Aorta (tissue), 5 donors: ENCODE data around the gene ATP9B. TPM values are rescaled to one million over a fixed set of nuclear protein-coding genes. Genes with fewer than 3 reads are reported as not detected.

ENCODE experiments used
- ATAC-seq: fragments of 200-7000 bp; cut with Tn5 transposase; one replicate; pipeline ENCODE4 v1.9.1; 2022; ENCODE audit warnings: moderate library complexity; ENCODE audit not compliant: low FRiP score
- DNase-seq, 2 donors: peaks; one replicate each; pipeline ENCODE4 v3.0.0-alpha.2; 2020
- H3K27ac ChIP-seq, 2 donors: one replicate each; pipeline ENCODE4 v1.5.1; 2013; ENCODE audit warnings: low read length in 2 of 2, mild to moderate bottlenecking in 2 of 2, moderate library complexity in 2 of 2, control low read depth in 1 of 2, inconsistent platforms in 1 of 2, low read depth in 1 of 2
- H3K27me3 ChIP-seq, 2 donors: one replicate each; pipeline ENCODE4 v1.6.1; 2013; ENCODE audit warnings: control low read depth in 1 of 2, low read length in 1 of 2, mild to moderate bottlenecking in 1 of 2, moderate library complexity in 1 of 2; ENCODE audit not compliant: insufficient read depth in 2 of 2, control insufficient read depth in 1 of 2
- H3K36me3 ChIP-seq, 2 donors: one replicate each; pipeline ENCODE4 v1.6.1; 2013; ENCODE audit warnings: control low read depth in 1 of 2, low read length in 1 of 2, mild to moderate bottlenecking in 1 of 2; ENCODE audit not compliant: insufficient read depth in 2 of 2, control insufficient read depth in 1 of 2
- H3K4me1 ChIP-seq, 2 donors: one replicate each; pipeline ENCODE4 v1.6.1; 2013; ENCODE audit warnings: low read length in 2 of 2, control low read depth in 1 of 2, mild to moderate bottlenecking in 1 of 2, moderate library complexity in 1 of 2; ENCODE audit not compliant: insufficient read depth in 2 of 2, control insufficient read depth in 1 of 2
- H3K4me3 ChIP-seq, 2 donors: one replicate each; pipeline ENCODE4 v1.5.1; 2013; ENCODE audit warnings: low read length in 2 of 2, control low read depth in 1 of 2, mild to moderate bottlenecking in 1 of 2
- H3K9me3 ChIP-seq: one replicate; pipeline ENCODE4 v1.6.1; 2013; ENCODE audit warnings: mild to moderate bottlenecking, low read length; ENCODE audit not compliant: control insufficient read depth
- WGBS, 2 donors: extraction: QIAGEN DNeasy Blood & Tissue Kit; methylation state at CpG; one replicate each; pipeline ENCODE4 v1.1.7; 2013; 5-methylcytosine and 5-hydroxymethylcytosine counted together
- intact Hi-C, 2 donors: fragments of 100-400 bp; cut with DNase I; formaldehyde crosslinking; loops; one replicate each; pipeline versions ENCODE4 v1.14.2 to v1.15.0; 2022
- polyA plus RNA-seq, 2 donors: library from polyadenylated mRNA; stranded (reverse); fragments of 200-250 nt; gene quantifications; one replicate each; pipeline ENCODE4 v1.2.3, GENCODE V29; 2013
- total RNA-seq, 2 donors: library from RNA; stranded (reverse); fragmentation: NEBNext Ultra II Directional; extraction: Animal tissue kit (Norgen Biotek cat#: 25700); gene quantifications; one replicate each; pipeline ENCODE4 v1.2.1, GENCODE V29; 2021
- donor health status: healthy with polysubstance abuse.
- donor health status: Bipolar disorder and iron deficiency.
- donor health status: DM: no; HTN: no; CAD: no.
- donor health status: DM: no; HTN: no; CAD: no.
- donor health status: DM: yes; HTN: yes; CAD: no.

ATP9B gene
- total and polyA plus RNA-seq, 4 donors = 2.3 to 55.3 (median 30.5) TPM

- H3K27ac ChIP-seq = no peak overlapping the region
- H3K9me3 ChIP-seq = no peaks in the 10 kb centered on the region
- DNase-seq (peak in 1 of 2 donors; percentile 72), ATAC-seq (no peak)
- no peak overlapping the region for H3K4me3 ChIP-seq
- WGBS, 2 donors = 85 to 87% methylated on average over 19 to 20 of the region's 20 CpGs
- no peaks in the 10 kb centered on the region for H3K4me1 ChIP-seq
- no peaks in the 10 kb centered on the region for H3K27me3 ChIP-seq
- intact Hi-C loops = no loop called here
- no peaks in the 10 kb centered on the region for H3K36me3 ChIP-seq
Measured at GRCh38 chr18:79383388-79384056, 314.3 kb downstream of the ATP9B start.

- Histone ChIP-seq H3K27me3 (no peaks in the 10 kb centered on the region), H3K9me3 (no peaks in the 10 kb centered on the region), H3K4me1 (no peaks in the 10 kb centered on the region), H3K36me3 (no peaks in the 10 kb centered on the region), H3K27ac (no peak overlapping the region), H3K4me3 (no peak overlapping the region)
- intact Hi-C loops = no loop called here
- ATAC-seq = no peak
- 51% methylated on average over 17 of the region's 17 CpGs for WGBS, 2 donors
- peak in 1 of 2 donors; percentile 70 for DNase-seq
Measured at GRCh38 chr18:79384151-79384807, 315.1 kb downstream of the ATP9B start.

GRCh38 chr18:79384834-79385233 is 315.6 kb downstream of the ATP9B start:
- H3K36me3 ChIP-seq = no peaks in the 10 kb centered on the region

GRCh38 chr18:79385326-79385707 is 316.1 kb downstream of the ATP9B start:
- no peaks in the 10 kb centered on the region for H3K27me3 ChIP-seq
- no peaks in the 10 kb centered on the region for H3K9me3 ChIP-seq
- intact Hi-C loops = loop anchor here in 1 of 2 donors (5.0 kb wide), 1 partner anchor 202 kb away; no protein-coding TSS in a partner anchor
- H3K4me3 ChIP-seq = no peak overlapping the region
- ATAC-seq = no peak
- WGBS, 2 donors = 73 to 76% methylated on average over 17 of the region's 17 CpGs
- DNase-seq = no peak
- H3K4me1 ChIP-seq = no peaks in the 10 kb centered on the region
- no peak overlapping the region for H3K27ac ChIP-seq
- no peaks in the 10 kb centered on the region for H3K36me3 ChIP-seq

More at GRCh38 chr18:79384834-79385233, 315.6 kb downstream of the ATP9B start:
- no peak for DNase-seq
- intact Hi-C loops = loop anchor here in 1 of 2 donors (5.0 kb wide), 1 partner anchor 202 kb away; no protein-coding TSS in a partner anchor
- no peak overlapping the region for H3K27ac ChIP-seq
- no peaks in the 10 kb centered on the region for H3K4me1 ChIP-seq
- no peaks in the 10 kb centered on the region for H3K9me3 ChIP-seq
- no peak for ATAC-seq
- H3K4me3 ChIP-seq = no peak overlapping the region
- no peaks in the 10 kb centered on the region for H3K27me3 ChIP-seq
- WGBS, 2 donors = 64 to 73% methylated on average over 15 to 16 of the region's 16 CpGs

GRCh38 chr18:79385708-79386341 is 316.6 kb downstream of the ATP9B start:
- H3K4me3 ChIP-seq = no peak overlapping the region
- intact Hi-C loops = loop anchor here in 1 of 2 donors (5.0 kb wide), 1 partner anchor 201 kb away; no protein-coding TSS in a partner anchor
- no peaks in the 10 kb centered on the region for H3K27me3 ChIP-seq
- DNase-seq (no peak), ATAC-seq (no peak)
- 64 to 79% methylated on average over 21 of the region's 21 CpGs for WGBS, 2 donors
- no peaks in the 10 kb centered on the region for H3K9me3 ChIP-seq
- no peak overlapping the region for H3K27ac ChIP-seq
- no peaks in the 10 kb centered on the region for H3K36me3 ChIP-seq
- no peaks in the 10 kb centered on the region for H3K4me1 ChIP-seq

GRCh38 chr18:79386547-79386946 is 317.4 kb downstream of the ATP9B start:
- Histone ChIP-seq H3K36me3 (no peaks in the 10 kb centered on the region), H3K9me3 (no peaks in the 10 kb centered on the region), H3K4me1 (no peaks in the 10 kb centered on the region), H3K27me3 (no peaks in the 10 kb centered on the region), H3K27ac (no peak overlapping the region), H3K4me3 (no peak overlapping the region)
- intact Hi-C loops = loop anchor here in 1 of 2 donors (5.0 kb wide), 1 partner anchor 201 kb away; no protein-coding TSS in a partner anchor
- no peak for ATAC-seq
- no peak for DNase-seq
- WGBS, 2 donors = 92 to 93% methylated on average over 14 of the region's 14 CpGs

- no peak overlapping the region for H3K27ac ChIP-seq
- H3K4me3 ChIP-seq = no peak overlapping the region
- no peaks in the 10 kb centered on the region for H3K4me1 ChIP-seq
- H3K36me3 ChIP-seq = no peaks in the 10 kb centered on the region
- H3K27me3 ChIP-seq = no peaks in the 10 kb centered on the region
- intact Hi-C loops = loop anchor here in 1 of 2 donors (5.0 kb wide), 1 partner anchor 200 kb away; no protein-coding TSS in a partner anchor
- 73 to 77% methylated on average over 6 of the region's 6 CpGs for WGBS, 2 donors
- H3K9me3 ChIP-seq = no peaks in the 10 kb centered on the region
- ATAC-seq (no peak), DNase-seq (no peak)
Measured at GRCh38 chr18:79387214-79387613, 318.0 kb downstream of the ATP9B start.

- WGBS, 2 donors = 75 to 76% methylated on average over 11 of the region's 11 CpGs
Measured at GRCh38 chr18:79387615-79388014, 318.4 kb downstream of the ATP9B start.

More at GRCh38 chr18:79387615-79388014, 318.4 kb downstream of the ATP9B start:
- DNase-seq (peak in 1 of 2 donors; percentile 44), ATAC-seq (no peak)
- Histone ChIP-seq H3K4me3 (no peak overlapping the region), H3K9me3 (no peaks in the 10 kb centered on the region), H3K27ac (no peak overlapping the region), H3K4me1 (no peaks in the 10 kb centered on the region), H3K27me3 (no peaks in the 10 kb centered on the region), H3K36me3 (no peaks in the 10 kb centered on the region)
- intact Hi-C loops = loop anchor here in 1 of 2 donors (5.0 kb wide), 1 partner anchor 200 kb away; no protein-coding TSS in a partner anchor
